H9 (cell line): ENCODE measurements around the gene MOB3A. TPM values are rescaled to one million over a fixed set of nuclear protein-coding genes. Genes with fewer than 3 reads are reported as not detected.
A peak's percentile ranks its signal among the peaks of the same experiment; 100 is the strongest.

Experiments used
- DNase-seq: peaks from one replicate; pipeline ENCODE4 v3.0.0-alpha.2; 2017
- H2AFZ ChIP-seq: one replicate; pipeline ENCODE4 v1.6.1; 2013; ENCODE audit warnings: mild to moderate bottlenecking, low read length, control low read depth, moderate library complexity
- H2AK5ac ChIP-seq: 2 replicates; pipeline ENCODE4 v1.6.1; 2013; ENCODE audit warnings: low read length, control low read depth, mixed read lengths; ENCODE audit not compliant: insufficient read length
- H2BK120ac ChIP-seq: one replicate; pipeline ENCODE4 v1.6.1; 2013; ENCODE audit warnings: low read depth, mild to moderate bottlenecking, low read length, control low read depth, inconsistent platforms; ENCODE audit not compliant: poor library complexity, severe bottlenecking
- H2BK12ac ChIP-seq: 2 replicates; pipeline ENCODE4 v1.6.1; 2013; ENCODE audit warnings: low read length, control low read depth, mixed read lengths, low read depth; ENCODE audit not compliant: insufficient read length
- H2BK15ac ChIP-seq: 2 replicates; pipeline ENCODE4 v1.6.1; 2013; ENCODE audit warnings: low read depth, low read length, control low read depth
- H2BK20ac ChIP-seq: one replicate; pipeline ENCODE4 v1.6.1; 2013; ENCODE audit warnings: low read depth, mild to moderate bottlenecking, low read length, control low read depth, inconsistent platforms; ENCODE audit not compliant: poor library complexity, severe bottlenecking
- H2BK5ac ChIP-seq: 2 replicates; pipeline ENCODE4 v1.6.1; 2013; ENCODE audit warnings: low read length, control low read depth, mixed read lengths; ENCODE audit not compliant: insufficient read length
- H3K14ac ChIP-seq: 2 replicates; pipeline ENCODE4 v1.6.1; 2013; ENCODE audit warnings: low read length, control low read depth; ENCODE audit not compliant: insufficient read depth
- H3K18ac ChIP-seq: 2 replicates; pipeline ENCODE4 v1.6.1; 2013; ENCODE audit warnings: low read depth, mild to moderate bottlenecking, mixed read lengths, low read length, control low read depth; ENCODE audit not compliant: insufficient read length
- H3K23ac ChIP-seq: 2 replicates; pipeline ENCODE4 v1.6.1; 2013; ENCODE audit warnings: low read length, control low read depth, mixed read lengths, low read depth; ENCODE audit not compliant: insufficient read length
- H3K23me2 ChIP-seq: 2 replicates; pipeline ENCODE4 v1.6.1; 2013; ENCODE audit warnings: low read depth, mild to moderate bottlenecking, mixed read lengths, low read length, control low read depth; ENCODE audit not compliant: insufficient read length, poor library complexity, severe bottlenecking
- H3K27ac ChIP-seq: 2 replicates; pipeline ENCODE4 v1.5.1; 2013; ENCODE audit warnings: low read length, control low read depth, mixed read lengths, low read depth; ENCODE audit not compliant: insufficient read length
- H3K27me3 ChIP-seq: 2 replicates; pipeline ENCODE4 v1.6.1; 2013; ENCODE audit warnings: low read length, control low read depth, inconsistent platforms; ENCODE audit not compliant: insufficient read depth
- H3K4ac ChIP-seq: 2 replicates; pipeline ENCODE4 v1.6.1; 2013; ENCODE audit warnings: low read depth, mild to moderate bottlenecking, control low read depth, inconsistent platforms, low read length, moderate library complexity
- H3K4me1 ChIP-seq: 2 replicates; pipeline ENCODE4 v1.6.1; 2013; ENCODE audit warnings: low read length, control low read depth, inconsistent platforms; ENCODE audit not compliant: insufficient read depth
- H3K4me2 ChIP-seq: 2 replicates; pipeline ENCODE4 v1.6.1; 2013; ENCODE audit warnings: low read length, control low read depth, mixed read lengths; ENCODE audit not compliant: insufficient read length, insufficient read depth
- H3K56ac ChIP-seq: 2 replicates; pipeline ENCODE4 v1.6.1; 2013; ENCODE audit warnings: low read depth, mild to moderate bottlenecking, mixed read lengths, low read length, control low read depth; ENCODE audit not compliant: insufficient read length
- H3K79me1 ChIP-seq: 2 replicates; pipeline ENCODE4 v1.6.1; 2013; ENCODE audit warnings: low read depth, mild to moderate bottlenecking, moderate library complexity, low read length, control low read depth, inconsistent platforms; ENCODE audit not compliant: insufficient read depth, poor library complexity, severe bottlenecking
- H3K79me2 ChIP-seq: 2 replicates; pipeline ENCODE4 v1.6.1; 2013; ENCODE audit warnings: low read length, control low read depth, inconsistent platforms; ENCODE audit not compliant: insufficient read depth
- H3K9ac ChIP-seq: 2 replicates; pipeline ENCODE4 v1.6.1; 2013; ENCODE audit warnings: low read length, control low read depth, mixed read lengths; ENCODE audit not compliant: insufficient read length; ENCODE audit errors: extremely low read depth
- H3K9me3 ChIP-seq: one replicate; pipeline ENCODE4 v1.6.1; 2013; ENCODE audit warnings: low read depth, low read length, inconsistent platforms; ENCODE audit not compliant: control insufficient read depth
- H3T11ph ChIP-seq: one replicate; pipeline ENCODE4 v1.6.1; 2013; ENCODE audit warnings: mild to moderate bottlenecking, low read length, control low read depth, inconsistent platforms
- H4K20me1 ChIP-seq: one replicate; pipeline ENCODE4 v1.6.1; 2013; ENCODE audit not compliant: control insufficient read depth, insufficient read length, insufficient read depth
- H4K5ac ChIP-seq: 2 replicates; pipeline ENCODE4 v1.6.1; 2013; ENCODE audit warnings: low read depth, mild to moderate bottlenecking, mixed read lengths, low read length, control low read depth; ENCODE audit not compliant: insufficient read length
- H4K8ac ChIP-seq: replicated peaks from 2 replicates; pipeline ENCODE4 v1.6.1; 2013; ENCODE audit warnings: low read length, control low read depth, mixed read lengths, low read depth; ENCODE audit not compliant: insufficient read length
- H4K91ac ChIP-seq: 2 replicates; pipeline ENCODE4 v1.6.1; 2013; ENCODE audit warnings: low read depth, mild to moderate bottlenecking, moderate library complexity, mixed read lengths, low read length, control low read depth; ENCODE audit not compliant: insufficient read length
- H3K27ac Mint-ChIP-seq, 3 experiments: 2 replicates in 2 of 3; 3 replicates in 1 of 3; pipeline ENCODE4 v1.8.0; 2020 to 2021; ENCODE audit warnings: mixed read lengths in 3 of 3, mild to moderate bottlenecking in 1 of 3, moderate library complexity in 1 of 3
- H3K27me3 Mint-ChIP-seq: 2 replicates; pipeline ENCODE4 v1.8.0; 2021; ENCODE audit warnings: low read depth, mild to moderate bottlenecking, moderate library complexity, mixed read lengths
- H3K36me3 Mint-ChIP-seq, 3 experiments: 2 replicates in 2 of 3; 3 replicates in 1 of 3; pipeline ENCODE4 v1.8.0; 2020 to 2021; ENCODE audit warnings: low read depth in 3 of 3, mixed read lengths in 3 of 3; ENCODE audit not compliant: insufficient read depth in 1 of 3
- H3K4me1 Mint-ChIP-seq, 2 experiments: 2 replicates each; pipeline ENCODE4 v1.8.0; 2020; ENCODE audit warnings: mixed read lengths in 2 of 2
- H3K4me3 Mint-ChIP-seq, 2 experiments: 2 replicates in 1 of 2; 3 replicates in 1 of 2; pipeline ENCODE4 v1.8.0; 2020 to 2021; ENCODE audit warnings: mild to moderate bottlenecking in 2 of 2, mixed read lengths in 2 of 2, moderate library complexity in 1 of 2
- H3K9me3 Mint-ChIP-seq, 2 experiments: 2 replicates in 1 of 2; 3 replicates in 1 of 2; pipeline ENCODE4 v1.8.0; 2020; ENCODE audit warnings: mild to moderate bottlenecking in 2 of 2, mixed read lengths in 2 of 2, moderate library complexity in 1 of 2
- WGBS: extraction: QIAGEN DNeasy Blood & Tissue Kit; methylation state at CpG from one replicate; pipeline ENCODE4 v1.1.7; 2013; ENCODE audit warnings: missing lambda C conversion rate, low lambda C conversion rate, mixed read lengths; ENCODE audit not compliant: insufficient read length; ENCODE audit errors: extremely low coverage; 5-methylcytosine and 5-hydroxymethylcytosine counted together
- total RNA-seq: library from RNA; stranded (reverse); gene quantifications from 2 replicates; pipeline ENCODE4 v1.2.1, GENCODE V29; 2021
- TF ChIP-seq, protein P1 (sequence below): fragments of 200-600 bp; sonication (generic); conservative IDR thresholded peaks from 3 replicates; pipeline ENCODE4 v1.8.0; 2021; ENCODE audit warnings: antibody characterized with exemption, mild to moderate bottlenecking

The MOB3A gene
- total RNA-seq, 1 experiment from 2014 or later = 11.5 TPM

DNA sequence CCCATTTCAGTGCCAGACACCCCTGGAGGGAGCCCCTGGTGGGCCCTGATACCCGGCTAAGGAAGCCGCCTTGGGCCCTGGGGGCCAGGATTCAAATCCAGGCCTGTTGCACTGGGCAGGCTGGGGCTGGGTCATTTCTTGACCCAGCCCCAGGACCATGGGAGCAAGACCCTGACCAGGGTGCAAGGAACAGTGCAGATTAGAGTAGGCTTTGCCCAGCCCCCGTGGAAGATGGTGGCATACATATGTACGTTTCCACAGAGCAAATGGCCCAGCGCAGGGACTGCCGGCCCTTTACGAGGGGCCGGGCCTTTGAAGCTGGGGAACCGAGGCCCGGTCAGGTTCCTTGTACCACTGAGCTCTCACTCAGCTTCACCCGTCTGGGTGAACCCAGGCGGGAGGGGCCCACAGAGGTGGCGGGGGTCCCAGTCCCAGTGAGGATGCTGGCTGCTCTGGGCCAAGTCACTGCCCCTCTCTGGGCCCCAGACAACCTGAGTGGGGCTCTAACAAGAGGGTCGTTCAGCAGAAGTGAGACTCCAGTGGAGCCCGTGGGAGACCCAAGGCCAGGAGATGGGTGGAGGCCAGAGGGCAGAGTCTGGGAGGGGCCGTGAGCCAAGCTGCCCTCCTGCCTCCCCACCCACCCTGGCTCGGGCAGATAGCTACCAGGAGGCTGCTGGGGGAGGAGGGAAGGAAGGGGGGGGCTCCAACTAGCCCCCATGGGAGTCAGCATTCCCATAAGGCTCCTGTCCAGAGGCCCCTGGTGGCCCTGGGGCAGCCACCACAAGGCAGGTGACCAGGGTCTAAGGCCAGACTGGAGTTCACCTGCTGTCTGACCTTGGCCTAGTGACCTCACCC, 47.8 kb downstream of the MOB3A start:
- no CpG with 5 or more reads among the region's 17 CpGs for WGBS
- no peak overlapping the region for H3K4me2 ChIP-seq
- H3K9ac ChIP-seq = no peak overlapping the region

More for the DNA sequence above, 47.8 kb downstream of the MOB3A start:
- TF ChIP-seq, protein P1, sequence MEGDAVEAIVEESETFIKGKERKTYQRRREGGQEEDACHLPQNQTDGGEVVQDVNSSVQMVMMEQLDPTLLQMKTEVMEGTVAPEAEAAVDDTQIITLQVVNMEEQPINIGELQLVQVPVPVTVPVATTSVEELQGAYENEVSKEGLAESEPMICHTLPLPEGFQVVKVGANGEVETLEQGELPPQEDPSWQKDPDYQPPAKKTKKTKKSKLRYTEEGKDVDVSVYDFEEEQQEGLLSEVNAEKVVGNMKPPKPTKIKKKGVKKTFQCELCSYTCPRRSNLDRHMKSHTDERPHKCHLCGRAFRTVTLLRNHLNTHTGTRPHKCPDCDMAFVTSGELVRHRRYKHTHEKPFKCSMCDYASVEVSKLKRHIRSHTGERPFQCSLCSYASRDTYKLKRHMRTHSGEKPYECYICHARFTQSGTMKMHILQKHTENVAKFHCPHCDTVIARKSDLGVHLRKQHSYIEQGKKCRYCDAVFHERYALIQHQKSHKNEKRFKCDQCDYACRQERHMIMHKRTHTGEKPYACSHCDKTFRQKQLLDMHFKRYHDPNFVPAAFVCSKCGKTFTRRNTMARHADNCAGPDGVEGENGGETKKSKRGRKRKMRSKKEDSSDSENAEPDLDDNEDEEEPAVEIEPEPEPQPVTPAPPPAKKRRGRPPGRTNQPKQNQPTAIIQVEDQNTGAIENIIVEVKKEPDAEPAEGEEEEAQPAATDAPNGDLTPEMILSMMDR = no peak
- Histone ChIP-seq H3K9me3 (no peaks in the 10 kb centered on the region), H3T11ph (no peak overlapping the region), H3K27me3 (no peaks in the 10 kb centered on the region), H2BK120ac (no peak overlapping the region), H4K8ac (no peak overlapping the region), H4K20me1 (peaks cover 2% of the 10 kb centered on the region), H4K91ac (no peak overlapping the region), H2AFZ (no peak overlapping the region), H3K79me2 (peaks cover 11% of the 10 kb centered on the region; the same call in 1 of the 2 replicates), H3K4me1 (no peaks in the 10 kb centered on the region), H2BK5ac (no peak overlapping the region), H3K4ac (no peak overlapping the region), H3K79me1 (peaks cover 3% of the 10 kb centered on the region), H4K5ac (no peak overlapping the region), H3K18ac (no peak overlapping the region), H3K23ac (no peak overlapping the region), H3K14ac (no peak overlapping the region), H2BK15ac (no peak overlapping the region), H3K56ac (no peak overlapping the region), H3K23me2 (peaks cover 9% of the 10 kb centered on the region), H2BK12ac (no peak overlapping the region), H3K27ac (no peak overlapping the region), H2AK5ac (no peak overlapping the region), H2BK20ac (no peak overlapping the region)
- Mint-ChIP-seq H3K9me3 (no peaks in the 10 kb centered on the region), H3K4me1 (peaks cover 6 to 8% of the 10 kb centered on the region in 2 experiments), H3K4me3 (0 out of 5 replicates have a peak overlapping the region, but pooled peaks of 1 of the 2 experiments have one; percentile 72), H3K36me3 (peaks cover 3 to 7% (median 7%) of the 10 kb centered on the region in 3 experiments; a peak in 5 of 7 replicates), H3K27me3 (no peaks in the 10 kb centered on the region), H3K27ac (no peak overlapping the region)
- peak; percentile 22 for DNase-seq
